GM18858 (cell line): ENCODE measurements around the gene PRELID1.
"Not testable (repeated sequence)": the region's sequence is repeated elsewhere in the genome, so short reads cannot be mapped to it uniquely, and the experiment has no call there.

ENCODE experiments used
- ATAC-seq: cut with Tn5 transposase; IDR thresholded peaks from one replicate; pipeline ENCODE4 v1.9.1; 2021; ENCODE audit not compliant: unreplicated experiment

Gene PRELID1

DNA sequence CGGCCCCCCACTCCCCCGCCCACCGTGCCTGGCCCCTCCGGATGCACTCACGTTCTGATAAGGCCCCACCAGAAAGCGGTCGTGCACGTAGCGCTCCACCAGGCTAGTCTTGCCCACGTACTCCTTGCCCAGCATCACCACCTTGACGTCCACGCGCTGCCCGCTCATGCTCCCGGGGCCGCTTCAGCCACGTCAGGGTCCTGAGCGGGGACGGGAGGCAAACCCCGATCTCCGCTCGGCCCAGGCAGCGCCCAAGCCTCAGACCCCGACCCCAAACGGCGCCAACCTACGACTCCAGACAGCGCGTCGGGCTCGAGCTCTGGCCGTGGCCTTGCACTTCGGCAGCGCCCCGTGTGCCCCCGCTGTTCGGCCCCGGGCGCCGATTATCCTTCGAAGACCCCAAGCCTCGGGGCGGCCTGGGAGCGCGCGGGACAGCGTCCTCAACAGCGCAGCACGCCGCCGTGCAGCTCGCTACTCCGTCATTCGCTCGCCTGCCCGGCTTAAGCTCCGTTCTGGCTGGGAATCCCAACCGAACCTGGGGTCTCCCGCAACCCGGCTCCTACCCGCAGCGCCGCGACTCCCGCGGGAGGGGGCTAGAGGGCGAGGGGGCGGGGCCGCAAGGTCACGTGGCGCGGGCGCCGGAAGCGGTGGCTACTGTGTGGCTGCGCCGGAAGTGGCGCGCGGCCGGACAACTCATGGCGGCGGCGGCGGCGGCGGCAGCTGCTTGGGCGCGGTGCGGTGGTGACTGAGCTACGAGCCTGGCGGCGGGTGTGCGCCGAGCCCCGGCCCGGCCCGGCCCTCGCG lies at the start of gene PRELID1, which contains the start of gene RAB24:
Gene PRELID1 (plus strand): TSS at position 679 of the 804 bp plus-strand sequence. CDS start 187 bp downstream, outside the sequence.
Gene RAB24 (minus strand): TSS at position 599 of the 804 bp plus-strand sequence. CDS start 431 bp downstream, at position 168.
- no peak for ATAC-seq

GRCh38 chr5:177256296-177256695 lies 47.3 kb upstream of the PRELID1 start:
- no peak for ATAC-seq

DNA sequence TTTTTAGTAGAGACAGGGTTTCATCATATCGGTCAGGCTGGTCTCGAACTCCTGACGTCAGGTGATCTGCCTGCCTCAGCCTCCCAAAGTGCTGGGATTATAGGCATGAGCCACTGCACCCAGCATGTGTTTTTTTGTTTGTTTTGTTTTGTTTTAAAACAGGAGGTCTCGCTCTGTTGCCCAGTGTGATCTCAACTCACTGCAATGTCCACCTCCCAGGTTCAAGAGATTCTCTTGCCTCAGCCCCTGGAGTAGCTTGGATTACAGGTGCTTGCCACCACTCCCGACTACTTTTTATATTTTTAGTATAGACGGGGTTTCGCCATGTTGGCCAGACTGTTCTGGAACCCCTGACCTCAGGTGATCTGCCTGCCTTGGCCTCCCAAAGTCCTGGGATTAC lies 44.9 kb upstream of the PRELID1 start:
- not testable (repeated sequence) for ATAC-seq

GRCh38 chr5:177260961-177261360 lies 42.6 kb upstream of the PRELID1 start:
- no peak for ATAC-seq

- ATAC-seq: no peak
Observed at GRCh38 chr5:177261510-177261909, 42.1 kb upstream of the PRELID1 start.

DNA sequence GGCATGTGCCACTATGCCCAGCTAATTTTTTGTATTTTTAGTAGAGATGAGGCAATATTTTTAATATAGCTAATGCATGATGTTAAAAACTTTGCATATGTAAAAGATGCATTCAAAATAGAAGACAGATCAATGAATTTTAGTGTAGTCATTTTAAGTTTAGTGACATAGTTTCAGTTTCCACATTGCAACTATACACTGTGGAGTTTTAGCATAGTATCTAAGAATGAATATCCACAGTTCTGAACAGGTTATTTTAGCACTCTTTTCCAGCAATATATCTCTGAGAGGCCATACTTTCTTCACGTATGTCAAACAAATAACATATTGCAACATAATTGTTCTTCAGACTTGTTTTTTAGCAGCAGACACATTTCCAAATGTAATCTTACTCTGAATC lies 39.4 kb upstream of the PRELID1 start:
- no peak for ATAC-seq

GRCh38 chr5:177265395-177265794 lies 38.2 kb upstream of the PRELID1 start:
- ATAC-seq: no peak

DNA sequence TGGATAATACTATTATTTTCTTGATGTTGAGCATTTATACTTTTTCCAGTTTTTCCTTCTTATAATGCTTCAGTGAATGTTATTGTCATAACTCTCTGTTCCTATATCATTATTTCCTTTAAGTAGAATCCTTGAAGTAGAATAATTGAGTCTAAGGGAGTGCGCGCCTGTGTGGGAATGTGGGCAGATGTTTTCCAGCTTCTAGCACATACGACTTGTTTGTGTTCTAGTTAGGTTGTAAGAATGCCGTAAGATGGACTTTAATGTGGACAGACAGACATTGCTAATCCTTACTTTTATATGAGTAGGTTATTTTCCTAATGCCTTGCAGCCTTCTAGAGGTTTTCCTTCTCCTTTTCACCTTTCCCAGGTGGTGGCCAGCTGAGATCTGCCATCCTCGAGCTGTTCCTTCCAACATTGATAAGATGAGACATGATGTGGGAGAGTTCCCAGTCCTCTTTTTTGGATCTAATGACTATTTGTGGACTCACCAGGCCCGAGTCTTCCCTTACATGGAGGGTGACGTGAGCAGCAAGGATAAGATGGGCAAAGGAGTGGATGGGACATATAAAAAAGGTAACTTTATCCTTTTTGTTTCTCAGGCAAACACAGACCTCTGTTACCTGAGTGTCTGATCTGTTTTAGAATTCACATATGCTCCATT lies 34.2 kb upstream of the PRELID1 start:
- ATAC-seq: no peak

- ATAC-seq: no peak
Observed at GRCh38 chr5:177269976-177270375, 33.6 kb upstream of the PRELID1 start.

DNA sequence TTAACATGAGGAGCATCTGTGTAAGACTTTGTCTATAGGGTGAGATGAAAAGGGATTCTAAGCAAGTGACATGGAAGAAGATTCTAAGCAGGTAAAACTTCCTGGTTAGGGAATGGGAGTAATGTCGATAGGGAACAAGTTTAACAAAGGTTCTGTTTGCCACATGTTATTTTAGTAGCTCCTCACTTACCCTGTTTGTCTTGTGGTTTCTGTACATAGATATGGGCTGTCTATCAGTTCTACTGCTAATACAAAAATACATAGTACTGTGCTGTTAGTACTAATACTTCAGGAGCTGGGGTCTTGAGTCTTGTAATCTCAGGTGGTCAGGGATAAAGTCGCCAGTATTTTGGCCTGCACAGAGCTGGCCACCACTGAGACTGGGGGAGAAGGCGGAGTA lies 32.9 kb upstream of the PRELID1 start:
- no peak for ATAC-seq

- no peak for ATAC-seq
Observed at GRCh38 chr5:177271113-177271512, 32.5 kb upstream of the PRELID1 start.

DNA sequence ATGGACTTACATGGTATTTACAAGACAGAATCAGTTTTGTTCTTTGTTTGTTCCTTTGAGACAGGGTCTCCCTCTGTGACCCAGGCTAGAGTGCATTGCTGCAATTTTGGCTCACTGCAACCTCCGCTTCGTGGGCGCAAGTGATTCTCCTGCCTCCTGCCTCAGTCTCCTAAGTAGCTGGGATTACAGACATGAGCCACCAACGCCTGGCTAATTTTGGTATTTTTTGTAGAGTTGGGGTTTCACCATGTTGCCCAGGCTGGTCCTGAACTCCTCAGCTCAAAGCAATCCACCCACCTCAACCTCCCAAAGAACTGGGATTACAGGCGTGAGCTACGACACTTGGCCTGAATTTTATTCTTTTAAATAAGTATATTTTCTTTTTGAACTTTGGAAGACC lies 27.7 kb upstream of the PRELID1 start:
- no peak for ATAC-seq

DNA sequence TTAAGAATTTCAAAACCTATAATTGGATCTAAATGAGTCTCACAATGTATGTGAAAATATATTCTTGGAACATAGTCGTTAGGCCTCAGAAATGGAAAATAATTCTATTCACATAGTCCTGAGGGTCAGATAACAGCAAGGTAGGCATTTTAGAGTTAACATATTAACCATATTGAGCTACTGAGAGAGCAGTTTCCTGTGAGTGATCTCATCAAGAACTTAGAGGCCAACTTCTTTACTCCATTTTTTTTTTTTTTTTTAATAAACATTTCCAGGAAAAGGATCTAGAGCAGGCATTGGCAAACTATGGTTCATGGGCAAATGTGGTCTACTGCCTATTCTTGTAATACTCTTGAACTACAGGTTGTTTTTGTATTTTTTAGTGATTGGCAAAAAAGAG lies 26.7 kb upstream of the PRELID1 start:
- no peak for ATAC-seq

GRCh38 chr5:177288191-177288590 lies 15.4 kb upstream of the PRELID1 start:
- no peak for ATAC-seq

- ATAC-seq: no peak
Observed at GRCh38 chr5:177290816-177291596, 12.6 kb upstream of the PRELID1 start.

GRCh38 chr5:177291735-177292134 lies 11.9 kb upstream of the PRELID1 start:
- ATAC-seq: no peak

- ATAC-seq: no peak
Observed at GRCh38 chr5:177293819-177294581, 9.6 kb upstream of the PRELID1 start.

GRCh38 chr5:177294632-177295031 lies 9.0 kb upstream of the PRELID1 start:
- no peak for ATAC-seq

DNA sequence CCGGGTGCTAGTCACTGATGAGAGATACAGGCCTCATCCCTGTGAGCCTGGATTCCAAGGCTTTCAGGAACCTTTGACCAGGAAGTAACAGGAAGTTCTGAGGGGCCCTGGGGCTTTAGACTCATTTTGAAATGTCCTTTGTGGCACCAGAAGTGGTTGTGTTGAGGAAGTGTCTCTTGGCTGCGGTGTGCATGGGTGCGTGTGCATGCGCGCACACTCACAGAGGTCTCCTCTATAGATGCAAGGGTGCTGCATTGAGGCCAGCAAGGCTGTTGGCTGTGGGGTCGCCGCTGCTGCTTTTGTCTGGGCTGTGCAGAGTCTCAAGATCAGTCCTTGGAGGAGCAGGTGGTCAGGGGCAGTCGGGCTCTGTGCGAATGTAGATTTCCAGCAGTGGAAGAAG lies 7.7 kb upstream of the PRELID1 start:
- ATAC-seq: no peak

GRCh38 chr5:177296581-177296980 lies 7.0 kb upstream of the PRELID1 start:
- no peak for ATAC-seq

- no peak for ATAC-seq
Observed at GRCh38 chr5:177297922-177298321, 5.7 kb upstream of the PRELID1 start.
